Right lobe of liver (tissue), 6 donors: Measurements from ENCODE around the gene BCKDHA. TPM values are rescaled to one million over a fixed set of nuclear protein-coding genes. Genes with fewer than 3 reads are reported as not detected.

Experiments used
- ATAC-seq, 4 donors: fragments of 200-7000 bp; cut with Tn5 transposase; one replicate each; pipeline ENCODE4 v1.9.1; 2020; ENCODE audit warnings: mild to moderate bottlenecking in 4 of 4, moderate library complexity in 4 of 4
- DNase-seq, 3 donors: peaks; one replicate each; pipeline ENCODE4 v3.0.0-alpha.2; 2020
- H3K27ac ChIP-seq, 3 donors: fragments of 200-600 bp; one replicate each; pipeline ENCODE4 v1.8.0; 2022
- H3K27me3 ChIP-seq, 2 donors: fragments of 200-600 bp; one replicate each; pipeline ENCODE4 v1.8.0; 2022
- H3K36me3 ChIP-seq, 4 donors: fragments of 200-600 bp; sonication (generic) in 1 of 4; one replicate each; pipeline versions ENCODE4 v1.5.1 to v1.8.0; 2017 to 2022; ENCODE audit warnings: control low read depth in 1 of 4
- H3K4me1 ChIP-seq, 4 donors: fragments of 200-600 bp; sonication (generic) in 1 of 4; one replicate each; pipeline versions ENCODE4 v1.5.1 to v1.8.0; 2017 to 2022; ENCODE audit warnings: control low read depth in 1 of 4
- H3K4me3 ChIP-seq, 3 donors: fragments of 200-600 bp; one replicate each; pipeline ENCODE4 v1.8.0; 2022
- H3K9me3 ChIP-seq, 4 donors: fragments of 200-600 bp; sonication (generic) in 1 of 4; one replicate each; pipeline versions ENCODE4 v1.5.1 to v1.8.0; 2017 to 2022; ENCODE audit warnings: control low read depth in 1 of 4
- POLR2A ChIP-seq: fragments of 450-650 bp; IDR thresholded peaks from one replicate; pipeline ENCODE4 v1.6.1; 2017; ENCODE audit warnings: antibody characterized with exemption, mild to moderate bottlenecking
- WGBS: methylation state at CpG from one replicate; pipeline ENCODE4 v1.1.6; 2018; ENCODE audit warnings: low coverage, low lambda C conversion rate; ENCODE audit not compliant: insufficient coverage; ENCODE audit errors: missing lambda C conversion rate; 5-methylcytosine and 5-hydroxymethylcytosine counted together
- intact Hi-C, 2 donors: fragments of 100-400 bp; cut with DNase I; formaldehyde crosslinking; loops; one replicate each; pipeline versions ENCODE4 v1.11.2 to v1.14.1; 2022
- total RNA-seq, 6 experiments: library from RNA; depleted of rRNA in 2 of 6; stranded (reverse); fragments of >200 nt in 2 of 6; fragmentation: NEBNext Ultra II Directional in 3 of 6; extraction: Animal tissue kit (Norgen Biotek cat#: 25700) in 3 of 6; gene quantifications; one replicate each; pipeline versions ENCODE4 v1.1.0 to v1.2.4, GENCODE V29; 2016 to 2023
- TF ChIP-seq, protein P1 (sequence below), 4 donors: fragments of 200-600 bp in 3 of 4; fragments of 450-650 bp in 1 of 4; IDR thresholded peaks; one replicate each; pipeline versions ENCODE4 v1.5.1 to v1.8.0; 2016 to 2022; ENCODE audit warnings: antibody characterized with exemption in 4 of 4, mild to moderate bottlenecking in 2 of 4
- donor health status: DM: no; HTN: yes; CAD: no.
- donor health status: DM: no; HTN: no; CAD: no.
- donor health status: DM: no; HTN: no; CAD: no.
- donor health status: DM: no; HTN: yes; CAD: no.
- donor health status: DM: no; HTN: yes; CAD: no.

BCKDHA gene
- total RNA-seq, 6 experiments from 2014 or later: 32.1 to 68.7 (median 48.9) TPM

DNA sequence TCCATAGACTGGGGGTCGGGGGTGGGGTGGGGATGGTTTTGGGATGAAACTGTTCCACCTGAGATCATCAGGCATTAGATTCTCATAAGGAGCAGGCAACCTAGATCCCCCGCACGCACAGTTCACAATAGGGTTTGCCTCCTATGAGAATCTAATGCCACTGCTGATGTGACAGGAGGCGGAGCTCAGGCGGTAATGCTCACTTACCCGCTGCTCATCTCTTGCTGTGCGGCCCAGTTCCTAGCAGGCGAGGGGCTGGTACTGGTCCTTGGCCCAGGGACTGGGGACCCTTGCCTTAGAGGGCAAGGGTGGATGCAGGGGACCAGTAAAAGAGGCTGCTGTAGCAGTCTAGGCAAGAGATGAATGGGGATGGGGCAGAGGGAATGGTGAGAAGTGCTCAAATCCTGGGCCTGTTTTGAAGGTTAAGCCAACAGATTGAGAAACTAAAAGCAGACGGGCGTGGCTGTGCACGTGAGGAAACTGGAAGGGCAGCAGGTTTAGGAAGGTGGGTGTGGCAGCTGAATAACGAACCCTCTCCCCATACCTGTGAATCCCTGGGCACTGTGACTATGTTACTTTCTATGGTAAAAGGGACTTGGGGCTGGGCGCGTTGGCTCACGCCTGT is 43.8 kb downstream of the BCKDHA start:
- intact Hi-C loops: no loop called here

DNA sequence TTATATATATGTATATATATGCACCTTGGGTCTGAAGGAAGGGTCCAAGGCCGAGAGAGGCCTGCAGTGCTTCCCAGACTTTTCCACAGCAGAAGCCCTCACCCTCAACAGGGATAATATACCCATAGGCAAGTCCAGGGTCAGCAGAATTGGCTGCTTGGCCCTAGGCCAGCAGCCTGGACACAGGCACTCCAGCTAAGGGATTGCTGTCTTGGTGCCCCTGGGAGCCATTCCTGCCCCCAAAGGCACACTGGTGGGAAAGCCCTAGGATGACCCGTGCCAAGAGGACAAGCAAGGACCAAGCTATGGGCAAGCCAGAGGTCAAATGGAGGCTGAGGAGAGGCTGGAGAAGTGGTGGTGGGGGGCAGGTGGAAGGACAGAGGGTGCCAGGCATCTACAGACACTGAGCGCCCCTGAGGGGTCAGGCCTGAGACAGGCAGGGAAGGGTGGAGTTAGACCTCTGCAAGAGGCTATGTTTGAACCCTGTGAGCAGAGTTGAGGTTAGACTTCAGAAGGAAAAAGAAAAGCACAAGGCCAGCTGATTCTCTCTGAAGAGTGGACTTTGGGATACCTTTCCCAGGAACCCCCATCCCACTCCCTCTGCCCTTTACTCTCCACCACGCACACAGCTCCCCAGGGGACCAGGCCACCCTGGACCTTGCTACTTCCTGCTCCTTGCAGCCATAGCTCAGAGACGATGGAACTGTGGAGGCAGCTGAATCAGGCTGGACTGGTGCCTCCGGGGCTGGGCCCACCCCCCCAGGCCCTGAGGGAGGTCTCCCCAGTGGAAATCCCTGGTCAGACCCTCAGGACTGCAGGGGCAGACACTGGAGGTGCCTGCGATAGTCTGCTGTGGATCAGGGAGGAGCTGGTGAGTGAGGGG is 45.1 kb downstream of the BCKDHA start, which contains the start of gene ERICH4:
Gene ERICH4 (plus strand): TSS at position 684 of the 883 bp plus-strand sequence. CDS start 14 bp downstream, at position 698.
- DNase-seq: peak in 2 of 3 donors; percentile 39 to 42
- WGBS: 55% methylated on average over 6 of the region's 7 CpGs

More for the DNA sequence above, 43.8 kb downstream of the BCKDHA start:
- Histone ChIP-seq H3K36me3 (no peaks in the 10 kb centered on the region), H3K27ac (no peak overlapping the region), H3K27me3 (no peaks in the 10 kb centered on the region), H3K4me1 (peaks cover 0 to 8% (median 3%) of the 10 kb centered on the region in 4 donors), H3K9me3 (no peaks in the 10 kb centered on the region), H3K4me3 (no peak overlapping the region)
- DNase-seq (peak in 2 of 3 donors; percentile 33 to 41), ATAC-seq (no peak)
- 80% methylated on average over 4 of the region's 15 CpGs for WGBS
- no peak for TF ChIP-seq POLR2A

DNA sequence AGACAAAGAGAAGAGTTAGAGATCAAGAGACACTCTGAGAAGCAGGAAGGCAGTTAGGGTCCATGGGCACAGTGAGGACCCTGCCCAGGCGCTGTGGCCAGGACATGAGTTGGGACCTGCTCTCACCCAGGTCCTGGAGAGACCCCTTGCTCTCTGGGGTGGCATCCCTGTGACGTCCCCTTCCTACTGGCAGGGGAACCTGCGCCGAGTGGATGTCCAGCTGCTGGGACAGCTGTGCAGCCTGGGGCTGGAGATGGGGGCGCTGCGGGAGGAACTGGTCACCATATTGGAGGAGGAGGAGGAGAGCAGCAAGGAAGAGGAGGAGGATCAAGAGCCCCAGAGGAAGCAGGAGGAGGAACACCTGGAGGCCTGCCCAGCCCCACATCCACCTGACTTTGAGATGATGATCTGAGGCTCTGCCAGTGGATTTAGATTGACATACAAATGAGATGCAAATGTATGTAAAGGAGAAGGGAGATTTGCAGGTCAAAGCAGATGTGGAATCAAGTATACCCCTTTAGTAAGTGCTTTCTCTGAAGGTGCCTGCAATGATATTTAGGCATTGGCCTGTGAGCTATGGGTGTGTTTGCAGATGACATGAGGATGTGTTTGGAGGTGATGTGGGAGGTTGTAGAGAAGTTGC is 46.3 kb downstream of the BCKDHA start:
- H3K4me3 ChIP-seq: no peak overlapping the region
- no peaks in the 10 kb centered on the region for H3K27me3 ChIP-seq
- H3K27ac ChIP-seq: no peak overlapping the region
- DNase-seq (peak in 2 of 3 donors; percentile 40 to 42), ATAC-seq (no peak)
- TF ChIP-seq, protein P1, sequence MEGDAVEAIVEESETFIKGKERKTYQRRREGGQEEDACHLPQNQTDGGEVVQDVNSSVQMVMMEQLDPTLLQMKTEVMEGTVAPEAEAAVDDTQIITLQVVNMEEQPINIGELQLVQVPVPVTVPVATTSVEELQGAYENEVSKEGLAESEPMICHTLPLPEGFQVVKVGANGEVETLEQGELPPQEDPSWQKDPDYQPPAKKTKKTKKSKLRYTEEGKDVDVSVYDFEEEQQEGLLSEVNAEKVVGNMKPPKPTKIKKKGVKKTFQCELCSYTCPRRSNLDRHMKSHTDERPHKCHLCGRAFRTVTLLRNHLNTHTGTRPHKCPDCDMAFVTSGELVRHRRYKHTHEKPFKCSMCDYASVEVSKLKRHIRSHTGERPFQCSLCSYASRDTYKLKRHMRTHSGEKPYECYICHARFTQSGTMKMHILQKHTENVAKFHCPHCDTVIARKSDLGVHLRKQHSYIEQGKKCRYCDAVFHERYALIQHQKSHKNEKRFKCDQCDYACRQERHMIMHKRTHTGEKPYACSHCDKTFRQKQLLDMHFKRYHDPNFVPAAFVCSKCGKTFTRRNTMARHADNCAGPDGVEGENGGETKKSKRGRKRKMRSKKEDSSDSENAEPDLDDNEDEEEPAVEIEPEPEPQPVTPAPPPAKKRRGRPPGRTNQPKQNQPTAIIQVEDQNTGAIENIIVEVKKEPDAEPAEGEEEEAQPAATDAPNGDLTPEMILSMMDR (IDR thresholded peaks at IDR 0.05): no peak
- TF ChIP-seq POLR2A: no peak
- intact Hi-C loops: no loop called here
- 40% methylated on average over 1 of the region's 6 CpGs for WGBS
- H3K9me3 ChIP-seq: no peaks in the 10 kb centered on the region
- peaks cover 0 to 4% (median 2%) of the 10 kb centered on the region in 4 donors for H3K4me1 ChIP-seq
- H3K36me3 ChIP-seq: no peaks in the 10 kb centered on the region

More for the DNA sequence above, 45.1 kb downstream of the BCKDHA start, which contains the start of gene ERICH4:
- ATAC-seq: no peak
- Histone ChIP-seq H3K27ac (no peak within 1 kb of the TSS), H3K27me3 (no peaks in the 10 kb centered on the region), H3K4me1 (peaks cover 0 to 8% (median 3%) of the 10 kb centered on the region in 4 donors), H3K36me3 (no peaks in the 10 kb centered on the region), H3K9me3 (no peaks in the 10 kb centered on the region), H3K4me3 (no peak within 1 kb of the TSS)
- TF ChIP-seq, protein P1 (IDR thresholded peaks at IDR 0.05): no peak
- no peak for TF ChIP-seq POLR2A
- intact Hi-C loops: no loop called here

DNA sequence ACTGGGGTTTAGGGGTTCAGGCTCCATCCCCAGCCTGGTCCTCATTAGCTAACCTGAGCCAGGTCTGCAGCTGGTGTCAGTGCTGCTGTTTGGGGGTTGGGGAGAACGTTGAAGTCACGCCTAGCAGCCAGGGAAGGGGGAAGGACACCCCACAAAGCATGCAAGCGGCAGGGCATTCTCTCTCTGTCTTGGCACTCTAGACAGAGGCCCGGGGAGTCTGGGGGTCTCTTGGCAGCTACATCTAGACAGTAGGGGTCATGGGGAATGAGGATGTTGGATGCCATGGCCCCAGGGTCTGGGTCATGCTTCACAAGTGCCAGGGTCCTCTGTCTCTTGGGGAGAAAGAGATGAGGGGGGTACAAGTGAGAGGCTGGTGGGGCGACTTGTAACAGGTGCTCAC is 48.0 kb downstream of the BCKDHA start:
- H3K27ac ChIP-seq: no peak overlapping the region
- TF ChIP-seq, protein P1 (IDR thresholded peaks at IDR 0.05): no peak
- no peak for TF ChIP-seq POLR2A
- no peak overlapping the region for H3K4me3 ChIP-seq
- no peak for DNase-seq
- WGBS: 33% methylated on average over 2 of the region's 5 CpGs
- intact Hi-C loops: no loop called here
- no peaks in the 10 kb centered on the region for H3K4me1 ChIP-seq
- no peaks in the 10 kb centered on the region for H3K27me3 ChIP-seq
- no peaks in the 10 kb centered on the region for H3K36me3 ChIP-seq
- no peaks in the 10 kb centered on the region for H3K9me3 ChIP-seq
- no peak for ATAC-seq
